NCI-H128 (cell line): ENCODE measurements around the gene LKAAEAR1.
"Not testable (repeated sequence)": the region's sequence is repeated elsewhere in the genome, so short reads cannot be mapped to it uniquely, and the experiment has no call there.

Experiments
- DNase-seq: peaks from one replicate; lab custom pipeline; 2025; ENCODE audit not compliant: unreplicated experiment; lab: John Stamatoyannopoulos, UW

LKAAEAR1 gene

GRCh38 chr20:64083804-64084684 lies at the start of gene LKAAEAR1:
Gene LKAAEAR1 (minus strand): TSS chr20:64084398. CDS start chr20:64084219, 179 bp downstream.
- DNase-seq = no peak

- DNase-seq = no peak
These were observed 47.2 kb upstream of the LKAAEAR1 start for GRCh38 chr20:64131406-64131805.

- DNase-seq = no peak
These were observed 46.7 kb upstream of the LKAAEAR1 start for GRCh38 chr20:64130876-64131275.

- no peak for DNase-seq
These were observed 46.1 kb upstream of the LKAAEAR1 start for GRCh38 chr20:64130271-64130670.

- no peak for DNase-seq
These were observed 45.1 kb upstream of the LKAAEAR1 start for GRCh38 chr20:64129146-64129782.

- not testable (repeated sequence) for DNase-seq
These were observed 39.3 kb upstream of the LKAAEAR1 start for GRCh38 chr20:64123517-64123916.

- DNase-seq = not testable (repeated sequence)
These were observed 38.7 kb upstream of the LKAAEAR1 start for GRCh38 chr20:64122927-64123326.

DNA sequence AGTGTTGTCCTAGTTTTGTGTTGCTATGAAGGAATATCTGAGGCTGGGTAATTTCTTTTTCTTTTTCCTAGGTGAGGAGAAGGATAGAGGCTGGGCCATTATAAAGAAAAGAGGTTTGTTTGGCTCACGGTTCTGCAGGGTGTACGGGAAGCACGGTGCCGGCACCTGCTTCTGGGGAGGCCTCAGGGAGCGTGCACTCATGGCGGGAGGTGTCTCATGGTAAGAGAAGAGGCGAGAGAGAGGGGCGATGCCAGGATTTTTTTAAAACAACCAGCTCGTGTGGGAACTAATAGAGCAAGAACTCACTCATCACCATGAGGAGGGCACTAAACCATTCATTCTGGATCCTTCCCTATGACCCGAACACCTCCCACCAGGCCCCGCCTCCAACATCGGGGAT lies 37.4 kb upstream of the LKAAEAR1 start:
- DNase-seq = no peak

- DNase-seq = no peak
These were observed 35.6 kb upstream of the LKAAEAR1 start for GRCh38 chr20:64119681-64120341.

DNA sequence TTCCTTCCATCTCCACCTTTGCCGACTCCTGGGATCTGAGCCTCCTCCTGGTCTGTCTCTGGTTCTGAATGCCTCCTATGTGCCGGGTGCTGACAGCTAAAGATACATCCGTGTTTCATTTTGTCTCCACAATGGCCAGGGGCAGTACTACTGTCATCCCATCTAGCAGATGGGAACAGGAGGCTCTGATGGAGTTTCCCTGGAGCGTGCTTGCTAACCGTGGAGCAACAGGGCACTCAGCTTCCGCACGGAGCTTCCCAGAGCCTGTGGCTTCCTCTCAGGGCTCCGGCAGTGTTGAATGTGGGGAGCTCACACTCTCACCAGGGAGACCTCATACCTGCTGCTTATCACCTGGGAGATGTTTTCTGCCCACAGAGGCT lies 35.1 kb upstream of the LKAAEAR1 start:
- no peak for DNase-seq

- DNase-seq = not testable (repeated sequence)
These were observed 33.2 kb upstream of the LKAAEAR1 start for GRCh38 chr20:64117432-64117777.

DNA sequence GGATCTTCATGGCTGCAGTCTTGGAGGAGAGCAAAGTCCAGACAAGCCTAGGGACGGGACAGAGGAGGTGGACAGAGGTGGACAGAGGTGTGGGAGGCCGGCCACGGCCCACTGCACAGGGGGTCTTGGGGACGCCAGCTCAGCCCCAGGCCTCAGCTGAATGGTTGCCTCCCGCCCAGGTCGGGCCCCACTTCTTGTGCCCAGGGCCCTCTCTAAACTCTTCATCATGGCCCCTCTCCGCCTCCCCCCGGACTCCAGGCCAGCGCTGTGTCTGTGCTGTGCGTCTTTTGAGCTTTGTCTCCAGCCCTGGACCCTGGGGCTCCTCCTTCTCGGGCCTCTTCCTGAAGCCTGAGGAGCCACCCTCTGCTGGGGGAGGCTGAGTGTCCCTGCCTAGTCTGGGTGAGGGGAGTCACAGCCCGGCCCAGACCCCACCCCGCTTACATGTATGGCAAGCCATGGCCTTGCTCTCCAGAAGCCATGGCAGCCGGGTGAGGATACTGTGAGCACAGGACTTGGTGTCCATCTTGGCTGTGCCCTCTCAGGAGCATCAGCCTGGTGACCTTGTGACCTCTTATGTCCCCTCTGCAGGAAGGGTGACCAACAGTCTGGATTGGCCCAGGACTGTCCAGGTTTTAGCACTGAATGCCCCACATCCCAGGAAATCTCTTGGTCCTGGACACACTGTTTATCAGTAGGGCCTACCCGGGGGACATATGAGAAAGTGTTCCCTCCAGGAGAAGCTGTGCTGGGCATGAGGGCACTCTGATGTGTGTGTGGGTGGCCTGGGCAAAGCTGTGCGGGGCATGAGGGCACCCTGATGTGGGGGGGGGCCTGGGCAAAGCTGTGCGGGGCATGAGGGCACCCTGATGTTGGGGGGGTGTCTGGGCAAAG lies 32.6 kb upstream of the LKAAEAR1 start:
- DNase-seq = no peak

DNA sequence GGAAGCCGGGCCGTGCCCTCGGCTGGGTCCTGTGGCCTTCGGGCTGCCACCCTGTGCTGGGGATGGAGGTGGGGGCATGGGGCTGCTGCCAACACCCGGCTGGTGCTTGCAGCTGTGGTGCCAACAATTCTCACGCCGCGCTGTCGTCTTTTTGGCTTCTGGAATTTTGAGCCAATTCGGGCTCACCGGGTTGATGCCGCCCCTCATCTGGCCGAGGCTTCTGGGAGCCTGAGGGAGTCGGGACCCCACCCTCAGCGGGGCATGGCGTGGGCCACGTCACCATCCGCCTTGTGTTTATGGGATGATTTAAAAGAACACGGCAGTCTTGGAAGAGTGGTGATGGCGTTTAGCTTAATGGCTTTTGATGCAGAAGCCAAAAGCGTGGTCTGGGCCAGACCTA lies 31.8 kb upstream of the LKAAEAR1 start:
- no peak for DNase-seq

DNA sequence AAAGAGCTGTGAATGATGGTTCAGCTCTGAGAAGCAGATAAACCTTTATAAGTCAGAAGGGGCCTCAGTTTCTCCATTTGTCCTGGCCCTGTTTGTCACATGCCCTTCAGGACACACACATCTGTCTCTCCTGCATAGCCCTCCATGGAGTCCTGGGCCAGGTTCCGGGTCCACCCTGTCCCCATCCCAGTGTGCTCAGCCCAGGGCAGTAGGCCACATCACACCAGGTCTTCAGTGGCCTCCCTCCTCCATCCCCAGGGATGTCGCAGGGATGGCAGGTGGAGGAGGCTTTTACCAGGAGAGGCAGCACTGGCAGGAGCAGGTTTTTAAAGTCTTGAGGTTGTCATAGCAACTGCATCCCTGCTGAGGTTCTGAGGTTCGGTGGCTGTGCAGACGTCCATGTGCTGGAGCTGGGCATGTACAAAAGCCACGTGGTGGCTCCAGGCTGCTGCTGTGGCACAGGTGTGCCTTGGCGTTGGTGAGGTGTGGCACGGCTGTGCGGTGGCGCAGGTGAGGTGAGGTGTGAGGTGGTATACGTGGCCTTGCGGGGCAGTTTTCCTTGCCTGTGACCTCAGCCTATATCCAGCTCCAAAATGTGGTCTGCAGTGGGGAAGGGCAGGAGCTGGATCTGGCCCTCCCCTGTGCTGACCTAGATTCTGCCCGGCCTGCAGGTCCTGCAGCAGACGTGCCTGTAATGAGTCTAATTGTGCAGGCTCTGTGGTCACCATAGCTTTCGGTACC lies 31.1 kb upstream of the LKAAEAR1 start:
- DNase-seq = no peak

- DNase-seq = no peak
These were observed 30.3 kb upstream of the LKAAEAR1 start for GRCh38 chr20:64114356-64114971.

DNA sequence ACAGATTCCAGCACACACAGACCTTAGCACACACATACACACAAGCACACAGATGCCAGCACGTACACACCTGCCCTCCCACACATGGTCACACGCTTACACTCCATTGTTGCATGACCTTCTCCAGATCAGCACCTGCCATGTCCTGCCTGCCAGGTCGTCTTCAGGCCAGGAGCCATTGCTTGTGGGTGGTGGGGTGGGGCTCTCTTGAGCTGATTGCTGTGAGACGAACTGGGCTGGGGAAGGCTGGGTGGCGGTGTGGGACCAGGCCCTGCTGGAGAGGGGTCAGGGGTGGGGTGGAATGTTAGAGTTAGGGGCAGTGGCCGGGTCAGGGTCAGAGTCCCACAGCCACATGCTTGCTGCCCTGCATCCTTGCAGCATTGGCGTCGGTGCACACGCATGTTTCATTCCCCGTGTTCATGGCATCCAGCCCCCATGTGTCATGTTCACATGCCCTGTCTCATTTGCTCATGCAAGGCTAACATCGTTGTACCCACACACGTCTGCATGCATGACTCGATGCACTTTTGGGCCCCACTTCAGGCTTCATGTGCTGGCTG lies 29.7 kb upstream of the LKAAEAR1 start:
- no peak for DNase-seq

- no peak for DNase-seq
These were observed 29.2 kb upstream of the LKAAEAR1 start for GRCh38 chr20:64113444-64113775.

GRCh38 chr20:64112691-64113443 lies 28.7 kb upstream of the LKAAEAR1 start:
- DNase-seq = no peak
